Endothelial cell (in vitro differentiated cells): ENCODE measurements around the gene VANGL1. TPM values are rescaled to one million over a fixed set of nuclear protein-coding genes. Genes with fewer than 3 reads are reported as not detected.

Experiments used
- DNase-seq: peaks from one replicate; pipeline ENCODE4 v3.0.0; 2021; ENCODE audit warnings: low spot score
- H3K27ac Mint-ChIP-seq: one replicate; pipeline ENCODE4 v1.8.0; 2021; ENCODE audit warnings: mixed read lengths, inconsistent platforms; ENCODE audit not compliant: unreplicated experiment
- H3K27me3 Mint-ChIP-seq: one replicate; pipeline ENCODE4 v1.8.0; 2021; ENCODE audit warnings: mild to moderate bottlenecking, moderate library complexity, mixed read lengths, inconsistent platforms; ENCODE audit not compliant: unreplicated experiment
- H3K36me3 Mint-ChIP-seq: one replicate; pipeline ENCODE4 v1.8.0; 2021; ENCODE audit warnings: mild to moderate bottlenecking, low read depth, mixed read lengths, inconsistent platforms; ENCODE audit not compliant: unreplicated experiment
- H3K4me1 Mint-ChIP-seq: one replicate; pipeline ENCODE4 v1.8.0; 2021; ENCODE audit warnings: mild to moderate bottlenecking, mixed read lengths, inconsistent platforms; ENCODE audit not compliant: unreplicated experiment
- H3K4me3 Mint-ChIP-seq: one replicate; pipeline ENCODE4 v1.8.0; 2021; ENCODE audit warnings: mild to moderate bottlenecking, mixed read lengths, inconsistent platforms; ENCODE audit not compliant: unreplicated experiment
- H3K9me3 Mint-ChIP-seq: one replicate; pipeline ENCODE4 v1.8.0; 2021; ENCODE audit warnings: mixed read lengths, inconsistent platforms; ENCODE audit not compliant: unreplicated experiment
- CTCF ChIP-seq: fragments of 200-600 bp; sonication (generic); IDR thresholded peaks from one replicate; pipeline ENCODE4 v1.5.0; 2021; ENCODE audit warnings: antibody characterized with exemption; ENCODE audit not compliant: unreplicated experiment
- total RNA-seq: library from RNA; stranded (reverse); fragmentation: NEBNext Ultra II Directional; extraction: Animal tissue kit (Norgen Biotek cat#: 25700); gene quantifications from one replicate; pipeline ENCODE4 v1.2.1, GENCODE V29; 2021; ENCODE audit not compliant: unreplicated experiment

VANGL1 gene
- total RNA-seq, 1 donor from 2014 or later: 14.9 TPM

GRCh38 chr1:115677182-115677555 is 35.4 kb downstream of the VANGL1 start:
- Mint-ChIP-seq H3K27ac (peak overlapping the region; percentile 83), H3K4me1 (peaks cover 5% of the 10 kb centered on the region), H3K27me3 (peaks cover 3% of the 10 kb centered on the region), H3K4me3 (no peak overlapping the region), H3K36me3 (peaks cover 16% of the 10 kb centered on the region), H3K9me3 (no peaks in the 10 kb centered on the region)
- TF ChIP-seq CTCF: no peak
- DNase-seq: no peak

GRCh38 chr1:115677565-115677964 is 35.8 kb downstream of the VANGL1 start:
- no peak overlapping the region for H3K4me3 Mint-ChIP-seq
- peaks cover 3% of the 10 kb centered on the region for H3K27me3 Mint-ChIP-seq
- TF ChIP-seq CTCF: no peak
- DNase-seq: no peak
- H3K9me3 Mint-ChIP-seq: no peaks in the 10 kb centered on the region
- peak overlapping the region; percentile 83 for H3K27ac Mint-ChIP-seq
- H3K4me1 Mint-ChIP-seq: peaks cover 5% of the 10 kb centered on the region
- H3K36me3 Mint-ChIP-seq: peaks cover 12% of the 10 kb centered on the region

- peaks cover 5% of the 10 kb centered on the region for H3K4me1 Mint-ChIP-seq
- no peak overlapping the region for H3K4me3 Mint-ChIP-seq
- no peak for DNase-seq
- H3K27me3 Mint-ChIP-seq: peaks cover 3% of the 10 kb centered on the region
- no peak for TF ChIP-seq CTCF
- H3K36me3 Mint-ChIP-seq: peaks cover 12% of the 10 kb centered on the region
- H3K27ac Mint-ChIP-seq: peak overlapping the region; percentile 32
- H3K9me3 Mint-ChIP-seq: no peaks in the 10 kb centered on the region
These were observed 36.4 kb downstream of the VANGL1 start for GRCh38 chr1:115678141-115678540.

- no peak for TF ChIP-seq CTCF
- H3K27ac Mint-ChIP-seq: no peak overlapping the region
- DNase-seq: no peak
These were observed 37.4 kb downstream of the VANGL1 start for GRCh38 chr1:115679141-115679611.

GRCh38 chr1:115680730-115681111 is 39.0 kb downstream of the VANGL1 start:
- Mint-ChIP-seq H3K4me3 (no peak overlapping the region), H3K9me3 (no peaks in the 10 kb centered on the region), H3K36me3 (peaks cover 16% of the 10 kb centered on the region), H3K4me1 (peaks cover 5% of the 10 kb centered on the region), H3K27me3 (peaks cover 3% of the 10 kb centered on the region), H3K27ac (no peak overlapping the region)
- DNase-seq: no peak
- TF ChIP-seq CTCF: no peak

More at GRCh38 chr1:115679141-115679611, 37.4 kb downstream of the VANGL1 start:
- Mint-ChIP-seq H3K27me3 (peaks cover 3% of the 10 kb centered on the region), H3K4me1 (peaks cover 5% of the 10 kb centered on the region), H3K9me3 (no peaks in the 10 kb centered on the region), H3K4me3 (no peak overlapping the region), H3K36me3 (peaks cover 16% of the 10 kb centered on the region)
